Neutrophil (primary cell): ENCODE measurements around the gene LRRC8E.

Source experiments
- H3K27ac ChIP-seq: fragments of 200-600 bp; sonication (generic); 2 replicates; pipeline ENCODE4 v1.5.1; 2016; ENCODE audit warnings: mild to moderate bottlenecking, moderate library complexity
- H3K27me3 ChIP-seq: fragments of 200-600 bp; sonication (generic); 2 replicates; pipeline ENCODE4 v1.6.0; 2016; ENCODE audit warnings: mild to moderate bottlenecking
- H3K36me3 ChIP-seq: fragments of 200-600 bp; sonication (generic); 2 replicates; pipeline ENCODE4 v1.5.1; 2017
- H3K4me1 ChIP-seq, 2 experiments: fragments of 200-600 bp in 1 of 2; sonication (generic) in 1 of 2; 1 replicate in 1 of 2; 2 replicates in 1 of 2; pipeline versions ENCODE4 v1.5.1 to v1.6.1; 2013 to 2016; ENCODE audit warnings: low read depth in 1 of 2, low read length in 1 of 2, mild to moderate bottlenecking in 1 of 2, moderate library complexity in 1 of 2; ENCODE audit not compliant: control insufficient read depth in 1 of 2, insufficient read depth in 1 of 2
- H3K4me3 ChIP-seq, 2 experiments: fragments of 200-600 bp in 1 of 2; sonication (generic) in 1 of 2; 1 replicate in 1 of 2; 2 replicates in 1 of 2; pipeline ENCODE4 v1.5.1; 2013 to 2016; ENCODE audit warnings: low read depth in 1 of 2, low read length in 1 of 2, mild to moderate bottlenecking in 1 of 2, moderate library complexity in 1 of 2
- H3K9me3 ChIP-seq: fragments of 200-600 bp; sonication (generic); 2 replicates; pipeline ENCODE4 v1.5.1; 2016
- CTCF ChIP-seq: fragments of 200-600 bp; sonication (generic); IDR thresholded peaks from 2 replicates; pipeline ENCODE4 v1.5.1; 2016; ENCODE audit warnings: antibody characterized with exemption

Gene LRRC8E

GRCh38 chr19:7932930-7933300 lies 44.6 kb downstream of the LRRC8E start:
- Histone ChIP-seq H3K4me1 (no peaks in the 10 kb centered on the region), H3K27ac (no peak overlapping the region), H3K27me3 (no peaks in the 10 kb centered on the region), H3K9me3 (no peaks in the 10 kb centered on the region), H3K4me3 (no peak overlapping the region), H3K36me3 (peaks cover 71% of the 10 kb centered on the region)
- no peak for TF ChIP-seq CTCF

GRCh38 chr19:7933411-7933810 lies 45.1 kb downstream of the LRRC8E start:
- Histone ChIP-seq H3K27me3 (no peaks in the 10 kb centered on the region), H3K27ac (no peak overlapping the region), H3K4me3 (no peak overlapping the region), H3K36me3 (peaks cover 71% of the 10 kb centered on the region), H3K4me1 (no peaks in the 10 kb centered on the region), H3K9me3 (no peaks in the 10 kb centered on the region)
- TF ChIP-seq CTCF = no peak

GRCh38 chr19:7933828-7934725 lies 45.8 kb downstream of the LRRC8E start:
- no peaks in the 10 kb centered on the region for H3K4me1 ChIP-seq
- no peak overlapping the region for H3K27ac ChIP-seq
- H3K36me3 ChIP-seq = peaks cover 71% of the 10 kb centered on the region
- TF ChIP-seq CTCF = no peak
- H3K27me3 ChIP-seq = no peaks in the 10 kb centered on the region
- H3K4me3 ChIP-seq = no peak overlapping the region
- no peaks in the 10 kb centered on the region for H3K9me3 ChIP-seq

- Histone ChIP-seq H3K36me3 (peaks cover 71% of the 10 kb centered on the region), H3K4me3 (no peak overlapping the region), H3K4me1 (no peaks in the 10 kb centered on the region), H3K9me3 (no peaks in the 10 kb centered on the region), H3K27me3 (no peaks in the 10 kb centered on the region), H3K27ac (no peak overlapping the region)
- TF ChIP-seq CTCF = no peak
Measured at GRCh38 chr19:7934766-7935165, 46.5 kb downstream of the LRRC8E start.

- H3K9me3 ChIP-seq = no peaks in the 10 kb centered on the region
- TF ChIP-seq CTCF = no peak
- H3K27ac ChIP-seq = no peak overlapping the region
- no peak overlapping the region for H3K4me3 ChIP-seq
- H3K4me1 ChIP-seq = peaks cover 17 to 23% of the 10 kb centered on the region in 2 experiments
- H3K36me3 ChIP-seq = peaks cover 18% of the 10 kb centered on the region
- H3K27me3 ChIP-seq = no peaks in the 10 kb centered on the region
Measured at GRCh38 chr19:7940841-7941240, 52.5 kb downstream of the LRRC8E start.
